ENCODE data around the gene UBA1. TPM values are rescaled to one million over a fixed set of nuclear protein-coding genes. Genes with fewer than 3 reads are reported as not detected.

The UBA1 gene
- total and polyA plus RNA-seq, 2 of the 13 experiments (the other 11 are each of a cell fraction or from before 2014, with no cell fraction given): 93.3 to 129 TPM

GRCh38 chrX:47232803-47233332 lies 39.2 kb downstream of the UBA1 start, which contains the start of gene USP11 (continued):
- no peak for TF ChIP-seq IKZF4 (CRISPR knock-in tag; IDR thresholded peaks at IDR 0.05; ENCODE audit: borderline replicate concordance, low read depth, not compliant biosample characterization)
- TF ChIP-seq NFKBIZ (CRISPR knock-in tag; IDR thresholded peaks at IDR 0.05): no peak
- TF ChIP-seq ZBTB10 (CRISPR knock-in tag; IDR thresholded peaks at IDR 0.05; ENCODE audit: borderline replicate concordance): peak; percentile 80; the same call in 1 of the 2 replicates
- TF ChIP-seq NBN (conservative IDR thresholded peaks at IDR 0.05): no peak
- no peak; the same call in 1 of the 2 replicates for TF ChIP-seq ZFX (CRISPR knock-in tag; IDR thresholded peaks at IDR 0.05; ENCODE audit: low read depth)
- TF ChIP-seq POLR2A (IDR thresholded peaks at IDR 0.05; ENCODE audit: insufficient read depth in 1 of 2, low read depth in 2 of 2, low read length in 2 of 2): peak; percentile 59 to 74
- 0 out of 2 replicates have a peak, but pooled peaks have one; percentile 30 for TF ChIP-seq ZNF264 (CRISPR knock-in tag; IDR thresholded peaks at IDR 0.05)
- TF ChIP-seq MXI1 (IDR thresholded peaks at IDR 0.05; ENCODE audit: borderline replicate concordance, low read depth, low read length): peak; percentile 37; the same call in 1 of the 3 replicates
- 0 out of 2 replicates have a peak, but pooled peaks have one; percentile 36 for TF ChIP-seq FOXC1 (CRISPR knock-in tag; IDR thresholded peaks at IDR 0.05; ENCODE audit: borderline replicate concordance)
- peak; percentile 76 for TF ChIP-seq MAX (IDR thresholded peaks at IDR 0.05)
- no peak for TF ChIP-seq ARID2 (CRISPR knock-in tag; IDR thresholded peaks at IDR 0.05; ENCODE audit: borderline replicate concordance)
- TF ChIP-seq KDM2A (CRISPR knock-in tag; IDR thresholded peaks at IDR 0.05; ENCODE audit: borderline replicate concordance, low read depth): peak; percentile 47; the same call in 1 of the 2 replicates
- TF ChIP-seq THAP9 (CRISPR knock-in tag; IDR thresholded peaks at IDR 0.05; ENCODE audit: borderline replicate concordance): peak; percentile 53; the same call in 1 of the 2 replicates
- TF ChIP-seq ZFY (CRISPR knock-in tag; IDR thresholded peaks at IDR 0.05): peak; percentile 56
- TF ChIP-seq KDM5A (IDR thresholded peaks at IDR 0.05; ENCODE audit: borderline replicate concordance, low read length): peak; percentile 20; the same call in 1 of the 2 replicates
- TF ChIP-seq ZMYM4 (CRISPR knock-in tag; IDR thresholded peaks at IDR 0.05): peak; percentile 40
- no peak for TF ChIP-seq GTF2F1 (IDR thresholded peaks at IDR 0.05; ENCODE audit: low read length)
- no peak for TF ChIP-seq ZNF468 (CRISPR knock-in tag; IDR thresholded peaks at IDR 0.05)
- peak; percentile 60; the same call in 1 of the 2 replicates for TF ChIP-seq ZNF430 (CRISPR knock-in tag; IDR thresholded peaks at IDR 0.05)
- TF ChIP-seq ZNF558 (CRISPR knock-in tag; IDR thresholded peaks at IDR 0.05; ENCODE audit: borderline replicate concordance): 0 out of 2 replicates have a peak, but pooled peaks have one; percentile 46
- TF ChIP-seq ZNF33A (CRISPR knock-in tag; IDR thresholded peaks at IDR 0.05; ENCODE audit: borderline replicate concordance): no peak
- no peak for TF ChIP-seq MBNL3 (CRISPR knock-in tag; conservative IDR thresholded peaks at IDR 0.05)
- TF ChIP-seq CENPX (CRISPR knock-in tag; IDR thresholded peaks at IDR 0.05): no peak
- TF ChIP-seq CEBPG (CRISPR knock-in tag; IDR thresholded peaks at IDR 0.05): no peak
- 0 out of 2 replicates have a peak, but pooled peaks have one; percentile 30 for TF ChIP-seq IRX3 (CRISPR knock-in tag; IDR thresholded peaks at IDR 0.05; ENCODE audit: borderline replicate concordance, low read depth)
- TF ChIP-seq RBM39 (IDR thresholded peaks at IDR 0.05; ENCODE audit: low read depth, low read length, poor library complexity, severe bottlenecking): peak; percentile 57
